ENCODE results near the gene TMPRSS6.

GRCh38 chr22:37044634-37045625 is 64.6 kb downstream of the TMPRSS6 start:
- TF ChIP-seq, protein P1, sequence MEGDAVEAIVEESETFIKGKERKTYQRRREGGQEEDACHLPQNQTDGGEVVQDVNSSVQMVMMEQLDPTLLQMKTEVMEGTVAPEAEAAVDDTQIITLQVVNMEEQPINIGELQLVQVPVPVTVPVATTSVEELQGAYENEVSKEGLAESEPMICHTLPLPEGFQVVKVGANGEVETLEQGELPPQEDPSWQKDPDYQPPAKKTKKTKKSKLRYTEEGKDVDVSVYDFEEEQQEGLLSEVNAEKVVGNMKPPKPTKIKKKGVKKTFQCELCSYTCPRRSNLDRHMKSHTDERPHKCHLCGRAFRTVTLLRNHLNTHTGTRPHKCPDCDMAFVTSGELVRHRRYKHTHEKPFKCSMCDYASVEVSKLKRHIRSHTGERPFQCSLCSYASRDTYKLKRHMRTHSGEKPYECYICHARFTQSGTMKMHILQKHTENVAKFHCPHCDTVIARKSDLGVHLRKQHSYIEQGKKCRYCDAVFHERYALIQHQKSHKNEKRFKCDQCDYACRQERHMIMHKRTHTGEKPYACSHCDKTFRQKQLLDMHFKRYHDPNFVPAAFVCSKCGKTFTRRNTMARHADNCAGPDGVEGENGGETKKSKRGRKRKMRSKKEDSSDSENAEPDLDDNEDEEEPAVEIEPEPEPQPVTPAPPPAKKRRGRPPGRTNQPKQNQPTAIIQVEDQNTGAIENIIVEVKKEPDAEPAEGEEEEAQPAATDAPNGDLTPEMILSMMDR (IDR thresholded peaks at IDR 0.05), result no peak
- TF ChIP-seq POLR2AphosphoS5 (IDR thresholded peaks at IDR 0.05; ENCODE audit: insufficient read depth in 1 of 2, low read depth in 1 of 2), result no peak
- TF ChIP-seq POLR2A (IDR thresholded peaks at IDR 0.05), result no peak
